Myocyte (in vitro differentiated cells): ENCODE measurements around the gene CEBPE. TPM values are rescaled to one million over a fixed set of nuclear protein-coding genes. Genes with fewer than 3 reads are reported as not detected.

ENCODE experiments used
- DNase-seq: peaks from one replicate; pipeline ENCODE4 v3.0.0-alpha.2; 2012; ENCODE audit warnings: low read depth
- polyA plus RNA-seq: library from polyadenylated mRNA; unstranded; fragments of >200 nt; gene quantifications from one replicate; pipeline ENCODE4 v1.2.1, GENCODE V29; 2012; ENCODE audit warnings: missing spikeins
- total RNA-seq: library from RNA; depleted of rRNA; stranded (reverse); fragments of >200 nt; gene quantifications from 2 replicates; pipeline ENCODE4 v1.2.3, GENCODE V29; 2014

The CEBPE gene
- total RNA-seq = not detected in 2 replicates
- polyA plus RNA-seq = not detected

- DNase-seq = no peak
These were observed at the start of gene CEBPE for GRCh38 chr14:23118506-23119362. Gene CEBPE, minus strand, starts transcription at chr14:23119255. Its CDS starts 164 bp downstream, at chr14:23119091.

- no peak for DNase-seq
These were observed 49.2 kb upstream of the CEBPE start for GRCh38 chr14:23168246-23168645.

- peak; percentile 34 for DNase-seq
These were observed 48.2 kb upstream of the CEBPE start for GRCh38 chr14:23167116-23167847.

GRCh38 chr14:23164949-23165348, 45.9 kb upstream of the CEBPE start:
- DNase-seq = no peak

GRCh38 chr14:23164250-23164649, 45.2 kb upstream of the CEBPE start:
- DNase-seq = no peak

GRCh38 chr14:23163830-23164229, 44.8 kb upstream of the CEBPE start:
- DNase-seq = no peak

- DNase-seq = no peak
These were observed 43.7 kb upstream of the CEBPE start for GRCh38 chr14:23162800-23163199.

GRCh38 chr14:23162005-23162404, 43.0 kb upstream of the CEBPE start:
- no peak for DNase-seq

GRCh38 chr14:23160924-23161522, 42.0 kb upstream of the CEBPE start:
- DNase-seq = peak; percentile 90

- no peak for DNase-seq
These were observed 40.5 kb upstream of the CEBPE start for GRCh38 chr14:23159532-23159931.

GRCh38 chr14:23158779-23159178, 39.7 kb upstream of the CEBPE start:
- no peak for DNase-seq

- DNase-seq = peak; percentile 97
These were observed 36.0 kb upstream of the CEBPE start for GRCh38 chr14:23154964-23155587.

- DNase-seq = peak; percentile 85
These were observed 35.1 kb upstream of the CEBPE start for GRCh38 chr14:23153851-23154796.

- no peak for DNase-seq
These were observed 32.3 kb upstream of the CEBPE start for GRCh38 chr14:23151342-23151741.

- DNase-seq = no peak
These were observed 30.7 kb upstream of the CEBPE start for GRCh38 chr14:23149745-23150144.

- no peak for DNase-seq
These were observed 29.7 kb upstream of the CEBPE start for GRCh38 chr14:23148591-23149249.

GRCh38 chr14:23147676-23148075, 28.6 kb upstream of the CEBPE start:
- peak; percentile 68 for DNase-seq

- DNase-seq = no peak
These were observed 27.9 kb upstream of the CEBPE start for GRCh38 chr14:23146980-23147379.

- no peak for DNase-seq
These were observed 27.4 kb upstream of the CEBPE start for GRCh38 chr14:23146351-23146910.
